HepG2 (cell line): ENCODE measurements around the gene ARMH1.
"Not testable (repeated sequence)": the region's sequence is repeated elsewhere in the genome, so short reads cannot be mapped to it uniquely, and the experiment has no call there.

Experiments
- ATF1 ChIP-seq: IDR thresholded peaks from 2 replicates; pipeline ENCODE4 v1.6.1; 2016; ENCODE audit warnings: mild to moderate bottlenecking, control low read depth
- CTCF ChIP-seq: sonication (generic); formaldehyde crosslinking; IDR thresholded peaks from 2 replicates; pipeline ENCODE4 v1.5.0; 2020; ENCODE audit warnings: mild to moderate bottlenecking, missing genetic modification reagents, moderate library complexity
- HDAC2 ChIP-seq: sonication (generic); formaldehyde crosslinking; IDR thresholded peaks from 2 replicates; pipeline ENCODE4 v1.4.0; 2020; ENCODE audit warnings: missing genetic modification reagents
- MEF2D ChIP-seq: sonication (generic); formaldehyde crosslinking; IDR thresholded peaks from 2 replicates; pipeline ENCODE4 v1.5.1; 2020; ENCODE audit warnings: mild to moderate bottlenecking, missing genetic modification reagents
- REL ChIP-seq: sonication (generic); formaldehyde crosslinking; conservative IDR thresholded peaks from 2 replicates; pipeline ENCODE4 v1.8.0; 2022; ENCODE audit warnings: mild to moderate bottlenecking, missing genetic modification reagents, moderate library complexity
- ZNF512 ChIP-seq: sonication (generic); formaldehyde crosslinking; IDR thresholded peaks from 2 replicates; pipeline ENCODE4 v1.4.0; 2020; ENCODE audit warnings: mild to moderate bottlenecking, missing genetic modification reagents
- TF ChIP-seq, protein P1 (sequence below): IDR thresholded peaks from 2 replicates; pipeline ENCODE4 v1.6.1; 2012; ENCODE audit warnings: inconsistent platforms

DNA sequence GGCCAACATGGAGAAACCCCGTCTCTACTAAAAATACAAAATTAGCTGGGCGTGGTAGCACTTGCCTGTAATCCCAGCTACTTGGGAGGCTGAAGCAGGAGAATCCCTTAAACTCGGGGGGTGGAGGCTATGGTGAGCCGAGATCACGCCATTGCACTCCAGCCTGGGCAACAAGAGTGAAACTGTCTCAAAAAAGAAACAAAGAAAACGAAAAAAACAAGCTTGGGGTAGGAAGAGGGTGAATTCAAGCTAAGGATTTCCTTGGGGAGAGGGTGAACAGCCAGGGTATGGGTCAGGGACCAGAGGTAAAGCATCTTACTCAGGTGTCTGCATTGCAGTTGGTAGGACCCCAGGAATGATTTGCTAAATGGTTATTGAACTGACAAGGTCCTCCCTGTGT is 91.9 kb downstream of the ARMH1 start:
- TF ChIP-seq CTCF, MEF2D, ATF1, REL, HDAC2, ZNF512 (CRISPR knock-in tag): not testable (repeated sequence)
- TF ChIP-seq, protein P1, sequence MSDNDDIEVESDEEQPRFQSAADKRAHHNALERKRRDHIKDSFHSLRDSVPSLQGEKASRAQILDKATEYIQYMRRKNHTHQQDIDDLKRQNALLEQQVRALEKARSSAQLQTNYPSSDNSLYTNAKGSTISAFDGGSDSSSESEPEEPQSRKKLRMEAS: not testable (repeated sequence)
